SKM-1 treated with dmso at 0.1 percent for 144 hours (cell line): ENCODE data around the gene VAV3.
A peak's percentile ranks its signal among the peaks of the same experiment; 100 is the strongest.
"Not testable (repeated sequence)": the region's sequence is repeated elsewhere in the genome, so short reads cannot be mapped to it uniquely, and the experiment has no call there.

Source experiments
- DNase-seq: peaks from one replicate; lab custom pipeline; 2025; ENCODE audit not compliant: unreplicated experiment; lab: John Stamatoyannopoulos, UW

VAV3 gene

GRCh38 chr1:107895403-107896191 lies 69.4 kb downstream of the VAV3 start:
- no peak for DNase-seq

- DNase-seq, result no peak
Measured at GRCh38 chr1:107894605-107895004, 70.4 kb downstream of the VAV3 start.

GRCh38 chr1:107893350-107893749 lies 71.6 kb downstream of the VAV3 start:
- DNase-seq, result not testable (repeated sequence)

DNA sequence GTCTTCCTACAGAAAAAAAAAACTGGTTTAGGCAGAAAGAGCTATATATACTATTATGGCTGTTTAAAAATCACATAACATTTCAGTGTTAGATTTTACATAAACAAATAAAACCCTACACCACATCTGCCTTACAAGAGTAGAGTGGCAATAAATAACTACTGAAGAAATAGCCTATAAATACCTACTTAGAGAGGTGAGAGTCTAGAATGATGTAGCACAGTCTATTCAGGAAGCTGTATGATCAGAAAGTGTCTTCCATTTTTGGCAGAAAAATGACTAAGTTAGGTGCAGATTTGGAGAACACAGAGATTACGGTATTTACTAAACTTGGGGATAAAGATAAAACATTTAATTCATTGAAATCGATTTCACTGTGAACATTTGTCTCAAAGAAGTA lies 75.5 kb downstream of the VAV3 start:
- DNase-seq, result no peak

- peak; percentile 9 for DNase-seq
Measured at GRCh38 chr1:107883562-107883961, 81.4 kb downstream of the VAV3 start.

DNA sequence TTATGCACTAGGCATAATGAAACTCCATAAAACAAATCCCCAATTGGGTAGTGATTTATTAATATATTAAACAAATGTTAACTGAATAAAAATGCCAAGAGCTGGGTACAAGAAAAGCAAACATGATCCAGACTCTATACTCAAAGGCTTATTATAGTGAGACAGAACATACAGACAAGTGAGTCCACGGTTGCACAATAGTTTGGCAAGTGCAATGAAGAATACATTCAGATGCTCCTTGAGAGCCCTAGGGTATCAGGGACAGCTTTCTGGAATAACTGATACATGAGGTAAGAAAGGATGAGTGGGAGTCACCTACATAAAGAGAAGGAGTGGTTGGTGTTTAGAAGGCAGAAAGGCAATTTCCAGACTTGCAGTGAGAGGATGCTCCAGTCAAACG lies 85.1 kb downstream of the VAV3 start:
- no peak for DNase-seq

DNA sequence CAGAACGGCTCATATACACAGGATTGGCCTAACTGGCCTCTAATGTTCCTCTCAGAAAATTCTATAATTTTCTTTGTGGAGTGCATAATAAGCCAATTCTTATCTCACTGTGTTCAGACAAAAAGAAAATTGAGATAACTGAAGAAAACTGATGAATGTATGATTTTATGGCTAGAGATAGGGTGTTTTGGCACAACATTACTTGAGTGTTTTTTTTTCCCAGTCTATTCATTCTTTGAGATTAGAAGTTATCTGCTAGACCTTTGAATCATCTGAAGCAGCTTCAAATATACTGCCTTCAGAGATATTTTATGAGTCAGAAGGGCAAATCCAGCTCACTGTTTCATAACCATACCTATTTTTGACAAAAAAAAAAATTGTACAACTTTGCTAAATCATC lies 85.6 kb downstream of the VAV3 start:
- DNase-seq, result no peak

DNA sequence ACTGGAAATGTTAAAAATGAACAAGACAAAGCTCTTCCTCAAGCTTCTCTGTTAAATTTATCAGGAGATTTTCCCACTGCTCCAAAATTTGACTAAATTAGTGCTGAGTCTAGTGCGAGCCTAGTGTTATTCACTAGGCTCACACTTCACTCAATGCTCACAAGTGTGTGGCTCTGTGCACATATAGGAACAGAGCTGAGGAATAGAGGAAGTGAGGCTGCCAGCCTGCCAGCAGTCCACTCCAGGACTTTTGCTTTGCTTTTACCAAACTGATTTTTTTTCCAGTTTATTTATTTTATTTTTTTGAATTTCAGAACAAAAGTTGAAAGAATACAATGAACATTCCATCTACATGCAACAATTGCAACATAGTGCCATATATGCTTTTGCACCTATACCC lies 87.2 kb downstream of the VAV3 start:
- peak; percentile 35 for DNase-seq

DNA sequence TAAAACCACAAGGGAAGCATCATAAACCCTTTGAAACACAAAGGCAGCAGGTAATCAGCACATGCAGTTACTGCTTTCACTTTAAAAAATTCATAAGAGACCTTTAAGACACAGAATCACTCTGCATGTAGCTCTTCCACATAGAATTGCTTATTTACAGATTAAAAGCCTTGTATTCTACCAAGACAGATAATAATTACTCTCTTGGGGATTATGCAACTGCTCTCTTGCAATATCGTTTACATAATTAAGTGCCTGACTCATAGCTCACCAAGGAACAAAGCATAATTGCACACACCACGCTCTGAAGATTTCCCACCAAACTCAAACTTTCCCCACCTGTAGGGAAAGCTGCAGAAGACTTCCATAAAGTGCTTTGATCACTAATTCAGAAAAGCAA lies 87.9 kb downstream of the VAV3 start:
- peak; percentile 78 for DNase-seq

GRCh38 chr1:107875689-107876088 lies 89.3 kb downstream of the VAV3 start:
- no peak for DNase-seq

- DNase-seq, result no peak
Measured at GRCh38 chr1:107874221-107874620, 90.8 kb downstream of the VAV3 start.

- DNase-seq, result no peak
Measured at GRCh38 chr1:107871687-107872395, 93.1 kb downstream of the VAV3 start.

- DNase-seq, result no peak
Measured at GRCh38 chr1:107871259-107871658, 93.7 kb downstream of the VAV3 start.

DNA sequence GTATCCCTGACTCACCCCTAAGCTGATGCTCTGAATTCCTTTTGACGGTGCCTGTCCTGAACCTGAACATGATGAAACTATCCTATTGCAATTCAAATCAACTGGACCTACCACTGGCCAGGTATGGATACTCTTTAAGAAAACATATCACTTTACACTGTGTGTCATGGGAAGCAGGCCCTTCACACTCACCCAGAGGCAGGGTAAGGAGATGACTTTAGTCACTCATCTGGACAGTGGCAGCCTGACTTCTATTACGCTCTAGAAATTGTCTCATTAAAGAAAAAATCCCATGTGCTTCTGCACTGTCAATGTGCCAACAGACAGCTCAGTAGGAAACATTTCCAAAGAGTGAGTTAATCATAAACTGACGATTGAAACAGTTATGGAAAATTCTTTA lies 94.3 kb downstream of the VAV3 start:
- no peak for DNase-seq

GRCh38 chr1:107867897-107868296 lies 97.1 kb downstream of the VAV3 start:
- DNase-seq, result no peak

GRCh38 chr1:107867422-107867821 lies 97.6 kb downstream of the VAV3 start:
- no peak for DNase-seq

DNA sequence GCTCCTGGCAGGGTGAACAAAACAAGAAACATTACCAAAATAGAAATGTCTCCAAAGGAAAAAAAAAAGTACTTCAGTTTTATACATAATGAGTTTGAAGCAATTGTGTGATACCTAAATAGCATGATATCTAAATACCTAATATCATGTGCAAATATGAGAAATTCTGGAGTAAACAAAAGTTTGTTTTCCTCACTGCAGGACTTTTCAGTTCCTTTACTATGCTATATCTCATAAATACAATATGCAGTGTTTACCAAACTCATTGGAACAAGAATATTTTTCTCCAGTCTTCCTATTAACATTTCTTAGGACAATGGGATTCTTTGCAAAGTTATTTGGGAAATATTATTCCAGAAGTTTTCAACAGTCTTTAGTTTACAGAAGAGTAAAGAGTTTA lies 98.1 kb downstream of the VAV3 start:
- DNase-seq, result no peak

DNA sequence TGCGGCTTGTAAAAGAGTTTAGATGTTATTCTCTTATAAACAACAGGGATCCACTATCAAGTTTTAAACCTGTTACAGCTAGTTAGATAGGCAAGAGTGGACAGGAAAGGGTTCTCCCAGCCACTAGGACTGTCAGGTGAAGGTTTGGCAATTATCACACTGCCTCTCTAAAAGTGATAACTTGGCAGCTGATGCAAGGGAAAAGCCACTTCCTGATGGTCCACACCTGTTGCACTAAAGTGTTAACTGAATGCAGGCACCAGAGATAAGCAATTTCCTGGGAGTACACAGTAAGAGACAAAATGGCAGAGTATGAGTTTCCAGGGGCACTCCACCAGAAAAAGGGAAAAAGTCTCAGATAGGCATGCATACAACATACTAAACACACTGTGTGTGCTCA lies 99.4 kb downstream of the VAV3 start:
- DNase-seq, result no peak

DNA sequence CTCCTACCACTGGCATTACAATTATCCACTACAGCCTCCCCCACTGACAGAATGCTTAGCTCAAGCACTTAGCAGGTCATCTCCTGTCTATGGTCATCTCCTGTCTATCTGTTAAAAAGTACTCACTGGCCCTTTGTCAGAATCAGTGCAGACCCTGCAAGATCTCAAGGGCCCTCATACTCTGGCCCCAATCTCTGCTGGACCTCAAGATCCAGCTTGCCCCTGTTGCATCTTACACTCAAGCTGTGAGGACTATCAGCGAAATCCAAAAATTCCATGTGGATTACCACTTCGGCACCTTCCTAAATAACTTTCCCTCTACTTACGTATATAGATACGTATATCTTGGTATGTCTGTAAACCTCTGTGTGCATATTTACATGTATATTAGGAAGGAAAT lies 101.6 kb downstream of the VAV3 start:
- no peak for DNase-seq

DNA sequence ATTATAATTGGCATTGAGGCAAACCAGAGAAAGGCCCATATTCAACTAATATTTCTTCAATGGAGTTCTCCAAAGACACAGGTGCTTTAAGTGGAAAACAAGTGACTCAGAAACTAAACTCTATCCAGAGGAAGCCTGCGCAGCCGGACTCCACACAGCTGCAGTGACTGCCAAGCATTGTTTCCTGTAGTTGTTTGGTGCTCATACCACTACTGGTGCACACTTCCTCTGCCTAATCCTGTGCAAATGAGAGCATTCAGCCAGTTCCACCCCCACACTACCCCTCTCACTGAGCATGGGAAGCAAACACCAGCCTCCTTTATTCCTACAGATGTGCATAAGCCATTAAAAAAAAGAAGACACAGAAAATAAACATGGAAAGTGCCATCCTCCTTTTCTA lies 102.9 kb downstream of the VAV3 start:
- no peak for DNase-seq

- no peak for DNase-seq
Measured at GRCh38 chr1:107858323-107858722, 106.7 kb downstream of the VAV3 start.

DNA sequence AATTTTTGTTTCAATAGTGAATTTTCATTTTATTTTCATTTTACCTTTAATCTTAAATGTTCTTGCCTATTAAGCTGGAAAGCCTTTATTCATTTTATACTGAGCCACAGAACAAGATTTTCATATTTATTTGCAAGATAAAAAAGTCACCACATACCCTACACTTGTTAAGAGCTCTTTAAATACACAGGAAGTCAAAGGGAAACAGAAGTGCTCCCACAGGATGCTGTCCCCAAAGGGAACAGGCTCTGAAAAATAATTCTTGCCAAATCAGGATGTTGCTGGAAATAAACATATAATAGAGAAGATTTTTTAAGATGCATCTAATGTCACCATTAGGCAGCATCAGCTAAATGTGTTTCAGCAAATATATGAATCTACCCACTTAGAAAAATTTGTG lies 113.6 kb downstream of the VAV3 start:
- DNase-seq, result no peak
